ENCODE results near the gene SPOCD1.

The SPOCD1 gene

GRCh38 chr1:31776032-31776431 is 39.8 kb downstream of the SPOCD1 start:
- DNase-seq (ENCODE audit: insufficient read length) (no peak), FAIRE-seq (no peak)
- TF ChIP-seq POLR2AphosphoS5 (IDR thresholded peaks at IDR 0.05; ENCODE audit: low read depth, low read length) (no peak), TAF1 (IDR thresholded peaks at IDR 0.05; ENCODE audit: borderline replicate concordance, low read depth, low read length) (no peak), POLR2A (IDR thresholded peaks at IDR 0.05; ENCODE audit: low read depth, low read length) (no peak)

GRCh38 chr1:31775210-31775999 is 40.4 kb downstream of the SPOCD1 start:
- no peak for DNase-seq (ENCODE audit: insufficient read length)
- no peak for FAIRE-seq
- TF ChIP-seq TAF1 (IDR thresholded peaks at IDR 0.05; ENCODE audit: borderline replicate concordance, low read depth, low read length) (no peak), POLR2AphosphoS5 (IDR thresholded peaks at IDR 0.05; ENCODE audit: low read depth, low read length) (no peak), POLR2A (IDR thresholded peaks at IDR 0.05; ENCODE audit: low read depth, low read length) (no peak)

GRCh38 chr1:31774495-31774894 is 41.3 kb downstream of the SPOCD1 start:
- FAIRE-seq (no peak), DNase-seq (ENCODE audit: insufficient read length) (no peak)
- TF ChIP-seq POLR2AphosphoS5 (IDR thresholded peaks at IDR 0.05; ENCODE audit: low read depth, low read length), result no peak
- no peak for TF ChIP-seq POLR2A (IDR thresholded peaks at IDR 0.05; ENCODE audit: low read depth, low read length)
- no peak for TF ChIP-seq TAF1 (IDR thresholded peaks at IDR 0.05; ENCODE audit: borderline replicate concordance, low read depth, low read length)

- no peak for TF ChIP-seq TAF1 (IDR thresholded peaks at IDR 0.05; ENCODE audit: borderline replicate concordance, low read depth, low read length)
- DNase-seq (ENCODE audit: insufficient read length) (no peak), FAIRE-seq (no peak)
These were observed 42.0 kb downstream of the SPOCD1 start for GRCh38 chr1:31773861-31774260.

- no peak for TF ChIP-seq POLR2A (IDR thresholded peaks at IDR 0.05; ENCODE audit: low read depth, low read length)
- TF ChIP-seq TAF1 (IDR thresholded peaks at IDR 0.05; ENCODE audit: borderline replicate concordance, low read depth, low read length), result no peak
- TF ChIP-seq POLR2AphosphoS5 (IDR thresholded peaks at IDR 0.05; ENCODE audit: low read depth, low read length), result no peak
- DNase-seq (ENCODE audit: insufficient read length), result no peak
- no peak for FAIRE-seq
These were observed 43.1 kb downstream of the SPOCD1 start for GRCh38 chr1:31772669-31773248.

GRCh38 chr1:31771891-31772668 is 43.7 kb downstream of the SPOCD1 start:
- TF ChIP-seq POLR2A (IDR thresholded peaks at IDR 0.05; ENCODE audit: low read depth, low read length) (no peak), TAF1 (IDR thresholded peaks at IDR 0.05; ENCODE audit: borderline replicate concordance, low read depth, low read length) (no peak), POLR2AphosphoS5 (IDR thresholded peaks at IDR 0.05; ENCODE audit: low read depth, low read length) (no peak)
- FAIRE-seq, result no peak
- no peak for DNase-seq (ENCODE audit: insufficient read length)

- FAIRE-seq, result no peak
- no peak for TF ChIP-seq TAF1 (IDR thresholded peaks at IDR 0.05; ENCODE audit: borderline replicate concordance, low read depth, low read length)
- TF ChIP-seq POLR2A (IDR thresholded peaks at IDR 0.05; ENCODE audit: low read depth, low read length), result no peak
- no peak for TF ChIP-seq POLR2AphosphoS5 (IDR thresholded peaks at IDR 0.05; ENCODE audit: low read depth, low read length)
These were observed 46.0 kb downstream of the SPOCD1 start for GRCh38 chr1:31769720-31770390.

GRCh38 chr1:31768939-31769704 is 46.7 kb downstream of the SPOCD1 start:
- DNase-seq (ENCODE audit: insufficient read length) (no peak), FAIRE-seq (peak; percentile 14)
- TF ChIP-seq POLR2AphosphoS5 (IDR thresholded peaks at IDR 0.05; ENCODE audit: low read depth, low read length) (no peak), POLR2A (IDR thresholded peaks at IDR 0.05; ENCODE audit: low read depth, low read length) (no peak)

More at GRCh38 chr1:31769720-31770390, 46.0 kb downstream of the SPOCD1 start:
- DNase-seq (ENCODE audit: insufficient read length), result no peak

GRCh38 chr1:31768407-31768907 is 47.4 kb downstream of the SPOCD1 start:
- FAIRE-seq (no peak), DNase-seq (ENCODE audit: insufficient read length) (no peak)
- TF ChIP-seq POLR2AphosphoS5 (IDR thresholded peaks at IDR 0.05; ENCODE audit: low read depth, low read length) (no peak), POLR2A (IDR thresholded peaks at IDR 0.05; ENCODE audit: low read depth, low read length) (no peak)

GRCh38 chr1:31767225-31767624 is 48.6 kb downstream of the SPOCD1 start:
- FAIRE-seq (no peak), DNase-seq (ENCODE audit: insufficient read length) (no peak)
- no peak for TF ChIP-seq TAF1 (IDR thresholded peaks at IDR 0.05; ENCODE audit: borderline replicate concordance, low read depth, low read length)
- TF ChIP-seq POLR2AphosphoS5 (IDR thresholded peaks at IDR 0.05; ENCODE audit: low read depth, low read length), result no peak
- no peak for TF ChIP-seq POLR2A (IDR thresholded peaks at IDR 0.05; ENCODE audit: low read depth, low read length)

GRCh38 chr1:31765516-31765915 is 50.3 kb downstream of the SPOCD1 start:
- TF ChIP-seq POLR2A (IDR thresholded peaks at IDR 0.05; ENCODE audit: low read depth, low read length), result no peak
- no peak for TF ChIP-seq POLR2AphosphoS5 (IDR thresholded peaks at IDR 0.05; ENCODE audit: low read depth, low read length)
- no peak for TF ChIP-seq TAF1 (IDR thresholded peaks at IDR 0.05; ENCODE audit: borderline replicate concordance, low read depth, low read length)
- FAIRE-seq (no peak), DNase-seq (ENCODE audit: insufficient read length) (no peak)
